ENCODE measurements around the gene ZBED4. TPM values are rescaled to one million over a fixed set of nuclear protein-coding genes. Genes with fewer than 3 reads are reported as not detected.

The ZBED4 gene
- total RNA-seq, 1 experiment from 2014 or later, result 21.6 TPM

- peaks cover 3% of the 10 kb centered on the region for H3K79me2 ChIP-seq (ENCODE audit: insufficient read depth, low read length)
- no peak overlapping the region for H2AFZ ChIP-seq (ENCODE audit: low read depth, low read length, poor library complexity, severe bottlenecking)
- H3K27ac ChIP-seq (ENCODE audit: low read depth, low read length), result no peak overlapping the region
- H3K9ac ChIP-seq (ENCODE audit: low read length), result no peak overlapping the region
- ChIA-PET RAD21 (ENCODE audit: low non-redundant PET in 1 of 2, low total read pairs in 2 of 2, uncharacterized antibody in 2 of 2, unreplicated experiment in 2 of 2) (no interaction called here), CTCF (no interaction called here), POLR2A (no interaction called here)
- TF ChIP-seq SP1 (IDR thresholded peaks at IDR 0.05; ENCODE audit: low read depth), result no peak
- TF ChIP-seq EGR1 (IDR thresholded peaks at IDR 0.05; ENCODE audit: low read depth), result no peak
- no peak for TF ChIP-seq EZH2phosphoT487 (IDR thresholded peaks at IDR 0.05; ENCODE audit: borderline replicate concordance)
- H3K4me1 ChIP-seq (ENCODE audit: control insufficient read depth in 1 of 2, insufficient read depth in 2 of 2, low read length in 2 of 2), result peaks cover 5 to 10% of the 10 kb centered on the region in 2 experiments
- H3K27me3 ChIP-seq (ENCODE audit: insufficient read depth, low read length), result no peaks in the 10 kb centered on the region
- H4K20me1 ChIP-seq (ENCODE audit: insufficient read depth), result no peaks in the 10 kb centered on the region
- no peak overlapping the region for H3K4me2 ChIP-seq (ENCODE audit: low read length)
- no peaks in the 10 kb centered on the region for H3K9me3 ChIP-seq (ENCODE audit: control insufficient read depth in 1 of 2, insufficient read depth in 1 of 2, low read depth in 1 of 2, low read length in 2 of 2)
- ATAC-seq (no peak), DNase-seq (ENCODE audit: low read depth, low spot score) (no peak)
- no peaks in the 10 kb centered on the region for H3K36me3 ChIP-seq (ENCODE audit: control insufficient read depth in 1 of 2, insufficient read depth in 2 of 2, low read length in 2 of 2)
- BruUV-seq (replicated peaks), result no TSS peak
- H3K9me2 ChIP-seq (ENCODE audit: insufficient read depth), result no peaks in the 10 kb centered on the region
- intact Hi-C loops (cut with micrococcal nuclease), result no loop called here
- no peak overlapping the region for H3K4me3 ChIP-seq (replicated peaks in 1 of 2; ENCODE audit: low read depth in 1 of 2, low read length in 2 of 2)
These were observed 4.3 kb upstream of the ZBED4 start for GRCh38 chr22:49849161-49850020.

- Histone ChIP-seq H3K9ac (ENCODE audit: low read length) (no peak overlapping the region), H3K4me1 (ENCODE audit: control insufficient read depth in 1 of 2, insufficient read depth in 2 of 2, low read length in 2 of 2) (peaks cover 9 to 17% of the 10 kb centered on the region in 2 experiments), H3K27me3 (ENCODE audit: insufficient read depth, low read length) (no peaks in the 10 kb centered on the region), H3K27ac (ENCODE audit: low read depth, low read length) (no peak overlapping the region), H4K20me1 (ENCODE audit: insufficient read depth) (no peaks in the 10 kb centered on the region), H3K9me2 (ENCODE audit: insufficient read depth) (no peaks in the 10 kb centered on the region), H2AFZ (ENCODE audit: low read depth, low read length, poor library complexity, severe bottlenecking) (no peak overlapping the region), H3K79me2 (ENCODE audit: insufficient read depth, low read length) (peaks cover 12% of the 10 kb centered on the region), H3K4me2 (ENCODE audit: low read length) (no peak overlapping the region), H3K36me3 (ENCODE audit: control insufficient read depth in 1 of 2, insufficient read depth in 2 of 2, low read length in 2 of 2) (no peaks in the 10 kb centered on the region), H3K4me3 (replicated peaks in 1 of 2; ENCODE audit: low read depth in 1 of 2, low read length in 2 of 2) (no peak overlapping the region), H3K9me3 (ENCODE audit: control insufficient read depth in 1 of 2, insufficient read depth in 1 of 2, low read depth in 1 of 2, low read length in 2 of 2) (no peaks in the 10 kb centered on the region)
- no peak for DNase-seq (ENCODE audit: low read depth, low spot score)
- TF ChIP-seq SRF (IDR thresholded peaks at IDR 0.05; ENCODE audit: low read depth), result no peak
- TF ChIP-seq EGR1 (IDR thresholded peaks at IDR 0.05; ENCODE audit: low read depth), result no peak
- no peak for TF ChIP-seq JUND (IDR thresholded peaks at IDR 0.05)
- TF ChIP-seq, protein P1, sequence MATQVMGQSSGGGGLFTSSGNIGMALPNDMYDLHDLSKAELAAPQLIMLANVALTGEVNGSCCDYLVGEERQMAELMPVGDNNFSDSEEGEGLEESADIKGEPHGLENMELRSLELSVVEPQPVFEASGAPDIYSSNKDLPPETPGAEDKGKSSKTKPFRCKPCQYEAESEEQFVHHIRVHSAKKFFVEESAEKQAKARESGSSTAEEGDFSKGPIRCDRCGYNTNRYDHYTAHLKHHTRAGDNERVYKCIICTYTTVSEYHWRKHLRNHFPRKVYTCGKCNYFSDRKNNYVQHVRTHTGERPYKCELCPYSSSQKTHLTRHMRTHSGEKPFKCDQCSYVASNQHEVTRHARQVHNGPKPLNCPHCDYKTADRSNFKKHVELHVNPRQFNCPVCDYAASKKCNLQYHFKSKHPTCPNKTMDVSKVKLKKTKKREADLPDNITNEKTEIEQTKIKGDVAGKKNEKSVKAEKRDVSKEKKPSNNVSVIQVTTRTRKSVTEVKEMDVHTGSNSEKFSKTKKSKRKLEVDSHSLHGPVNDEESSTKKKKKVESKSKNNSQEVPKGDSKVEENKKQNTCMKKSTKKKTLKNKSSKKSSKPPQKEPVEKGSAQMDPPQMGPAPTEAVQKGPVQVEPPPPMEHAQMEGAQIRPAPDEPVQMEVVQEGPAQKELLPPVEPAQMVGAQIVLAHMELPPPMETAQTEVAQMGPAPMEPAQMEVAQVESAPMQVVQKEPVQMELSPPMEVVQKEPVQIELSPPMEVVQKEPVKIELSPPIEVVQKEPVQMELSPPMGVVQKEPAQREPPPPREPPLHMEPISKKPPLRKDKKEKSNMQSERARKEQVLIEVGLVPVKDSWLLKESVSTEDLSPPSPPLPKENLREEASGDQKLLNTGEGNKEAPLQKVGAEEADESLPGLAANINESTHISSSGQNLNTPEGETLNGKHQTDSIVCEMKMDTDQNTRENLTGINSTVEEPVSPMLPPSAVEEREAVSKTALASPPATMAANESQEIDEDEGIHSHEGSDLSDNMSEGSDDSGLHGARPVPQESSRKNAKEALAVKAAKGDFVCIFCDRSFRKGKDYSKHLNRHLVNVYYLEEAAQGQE (IDR thresholded peaks at IDR 0.05; ENCODE audit: low read depth), result no peak
- TF ChIP-seq, protein P2, sequence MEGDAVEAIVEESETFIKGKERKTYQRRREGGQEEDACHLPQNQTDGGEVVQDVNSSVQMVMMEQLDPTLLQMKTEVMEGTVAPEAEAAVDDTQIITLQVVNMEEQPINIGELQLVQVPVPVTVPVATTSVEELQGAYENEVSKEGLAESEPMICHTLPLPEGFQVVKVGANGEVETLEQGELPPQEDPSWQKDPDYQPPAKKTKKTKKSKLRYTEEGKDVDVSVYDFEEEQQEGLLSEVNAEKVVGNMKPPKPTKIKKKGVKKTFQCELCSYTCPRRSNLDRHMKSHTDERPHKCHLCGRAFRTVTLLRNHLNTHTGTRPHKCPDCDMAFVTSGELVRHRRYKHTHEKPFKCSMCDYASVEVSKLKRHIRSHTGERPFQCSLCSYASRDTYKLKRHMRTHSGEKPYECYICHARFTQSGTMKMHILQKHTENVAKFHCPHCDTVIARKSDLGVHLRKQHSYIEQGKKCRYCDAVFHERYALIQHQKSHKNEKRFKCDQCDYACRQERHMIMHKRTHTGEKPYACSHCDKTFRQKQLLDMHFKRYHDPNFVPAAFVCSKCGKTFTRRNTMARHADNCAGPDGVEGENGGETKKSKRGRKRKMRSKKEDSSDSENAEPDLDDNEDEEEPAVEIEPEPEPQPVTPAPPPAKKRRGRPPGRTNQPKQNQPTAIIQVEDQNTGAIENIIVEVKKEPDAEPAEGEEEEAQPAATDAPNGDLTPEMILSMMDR (IDR thresholded peaks at IDR 0.05 in 2 of 3, conservative IDR thresholded peaks at IDR 0.05 in 1 of 3; ENCODE audit: borderline replicate concordance in 1 of 3, insufficient read depth in 1 of 3, low read depth in 2 of 3, low read length in 2 of 3), result no peak
- intact Hi-C loops (cut with micrococcal nuclease), result no loop called here
- CTCF ChIA-PET, result no interaction called here
- RAD21 ChIA-PET (ENCODE audit: low non-redundant PET in 1 of 2, low total read pairs in 2 of 2, uncharacterized antibody in 2 of 2, unreplicated experiment in 2 of 2), result no interaction called here
- POLR2A ChIA-PET, result no interaction called here
- no peak for ATAC-seq
- no TSS peak for BruUV-seq (replicated peaks)
These were observed 3.4 kb upstream of the ZBED4 start for GRCh38 chr22:49850021-49850911.
